GM18873 (cell line): ENCODE data around the gene ASAP2.

Experiments
- ATAC-seq: cut with Tn5 transposase; IDR thresholded peaks from one replicate; pipeline ENCODE4 v1.9.1; 2021; ENCODE audit warnings: mild to moderate bottlenecking, moderate library complexity, moderate number of reproducible peaks; ENCODE audit not compliant: unreplicated experiment, low FRiP score

The ASAP2 gene

GRCh38 chr2:9364791-9365497 is 158.3 kb downstream of the ASAP2 start:
- no peak for ATAC-seq

- no peak for ATAC-seq
Observed at GRCh38 chr2:9365498-9366019, 158.9 kb downstream of the ASAP2 start.

- no peak for ATAC-seq
Observed at GRCh38 chr2:9366026-9366425, 159.4 kb downstream of the ASAP2 start.

- no peak for ATAC-seq
Observed at GRCh38 chr2:9370746-9371145, 164.1 kb downstream of the ASAP2 start.

- ATAC-seq: no peak
Observed at GRCh38 chr2:9373047-9373446, 166.4 kb downstream of the ASAP2 start.

GRCh38 chr2:9373476-9373875 is 166.9 kb downstream of the ASAP2 start:
- no peak for ATAC-seq

- no peak for ATAC-seq
Observed at GRCh38 chr2:9374071-9374730, 167.6 kb downstream of the ASAP2 start.

- no peak for ATAC-seq
Observed at GRCh38 chr2:9375857-9376428, 169.3 kb downstream of the ASAP2 start.

- no peak for ATAC-seq
Observed at GRCh38 chr2:9377461-9378097, 171.0 kb downstream of the ASAP2 start.

GRCh38 chr2:9378433-9379390 is 172.1 kb downstream of the ASAP2 start:
- no peak for ATAC-seq

GRCh38 chr2:9379391-9379755 is 172.8 kb downstream of the ASAP2 start:
- ATAC-seq: no peak

GRCh38 chr2:9380702-9381628 is 174.4 kb downstream of the ASAP2 start:
- ATAC-seq: no peak

- no peak for ATAC-seq
Observed at GRCh38 chr2:9382604-9383235, 176.1 kb downstream of the ASAP2 start.

GRCh38 chr2:9384521-9384920 is 177.9 kb downstream of the ASAP2 start:
- no peak for ATAC-seq

GRCh38 chr2:9385841-9386240 is 179.2 kb downstream of the ASAP2 start:
- no peak for ATAC-seq

GRCh38 chr2:9388199-9388681 is 181.6 kb downstream of the ASAP2 start:
- no peak for ATAC-seq

GRCh38 chr2:9388950-9389911 is 182.6 kb downstream of the ASAP2 start:
- ATAC-seq: no peak
